ENCODE results near the gene ZNF41. TPM values are rescaled to one million over a fixed set of nuclear protein-coding genes. Genes with fewer than 3 reads are reported as not detected.

The ZNF41 gene
- total and polyA plus RNA-seq, 4 donors: 1.9 to 5.0 (median 2.5) TPM

- 99% methylated on average over 2 of the region's 2 CpGs for WGBS
- H3K9me3 ChIP-seq (ENCODE audit: control insufficient read depth in 4 of 4, low read length in 3 of 4): peaks cover 12 to 44% (median 38%) of the 10 kb centered on the region in 4 donors
Observed at GRCh38 chrX:47446971-47447370, 36.1 kb downstream of the ZNF41 start.

GRCh38 chrX:47446431-47446830 is 36.6 kb downstream of the ZNF41 start:
- no peaks in the 10 kb centered on the region for H3K27me3 ChIP-seq (ENCODE audit: control insufficient read depth in 4 of 4, insufficient read depth in 4 of 4, low read length in 3 of 4)
- 94% methylated on average over 2 of the region's 2 CpGs for WGBS
- no peak overlapping the region for H3K9ac ChIP-seq (ENCODE audit: low read depth in 1 of 2, low read length in 2 of 2)
- H3K36me3 ChIP-seq (ENCODE audit: control insufficient read depth in 4 of 4, insufficient read depth in 3 of 4, low read depth in 1 of 4, low read length in 3 of 4): peaks cover 0 to 21% (median 14%) of the 10 kb centered on the region in 4 donors
- DNase-seq (ENCODE audit: low spot score): no peak
- no peak overlapping the region for H3K27ac ChIP-seq (ENCODE audit: low read depth in 1 of 2, low read length in 2 of 2)
- no peaks in the 10 kb centered on the region for H3K4me1 ChIP-seq (ENCODE audit: control insufficient read depth in 4 of 4, insufficient read depth in 4 of 4, low read length in 3 of 4)
- H3K9me3 ChIP-seq (ENCODE audit: control insufficient read depth in 4 of 4, low read length in 3 of 4): peaks cover 12 to 44% (median 37%) of the 10 kb centered on the region in 4 donors
- peak overlapping the region in 1 of 3 donors; percentile 47 for H3K4me3 ChIP-seq (ENCODE audit: low read depth in 1 of 3, low read length in 3 of 3)
- TF ChIP-seq GABPA (IDR thresholded peaks at IDR 0.05 in 1 of 2, conservative IDR thresholded peaks at IDR 0.05 in 1 of 2): no peak
- TF ChIP-seq, protein P1, sequence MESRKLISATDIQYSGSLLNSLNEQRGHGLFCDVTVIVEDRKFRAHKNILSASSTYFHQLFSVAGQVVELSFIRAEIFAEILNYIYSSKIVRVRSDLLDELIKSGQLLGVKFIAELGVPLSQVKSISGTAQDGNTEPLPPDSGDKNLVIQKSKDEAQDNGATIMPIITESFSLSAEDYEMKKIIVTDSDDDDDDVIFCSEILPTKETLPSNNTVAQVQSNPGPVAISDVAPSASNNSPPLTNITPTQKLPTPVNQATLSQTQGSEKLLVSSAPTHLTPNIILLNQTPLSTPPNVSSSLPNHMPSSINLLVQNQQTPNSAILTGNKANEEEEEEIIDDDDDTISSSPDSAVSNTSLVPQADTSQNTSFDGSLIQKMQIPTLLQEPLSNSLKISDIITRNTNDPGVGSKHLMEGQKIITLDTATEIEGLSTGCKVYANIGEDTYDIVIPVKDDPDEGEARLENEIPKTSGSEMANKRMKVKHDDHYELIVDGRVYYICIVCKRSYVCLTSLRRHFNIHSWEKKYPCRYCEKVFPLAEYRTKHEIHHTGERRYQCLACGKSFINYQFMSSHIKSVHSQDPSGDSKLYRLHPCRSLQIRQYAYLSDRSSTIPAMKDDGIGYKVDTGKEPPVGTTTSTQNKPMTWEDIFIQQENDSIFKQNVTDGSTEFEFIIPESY (IDR thresholded peaks at IDR 0.05): no peak
- TF ChIP-seq HNF4G (IDR thresholded peaks at IDR 0.05): no peak
- TF ChIP-seq TAF1 (conservative IDR thresholded peaks at IDR 0.05): no peak
- TF ChIP-seq RAD21 (IDR thresholded peaks at IDR 0.05): no peak
- TF ChIP-seq ATF3 (IDR thresholded peaks at IDR 0.05): no peak
- no peak for TF ChIP-seq HNF4A (conservative IDR thresholded peaks at IDR 0.05)
- no peak for TF ChIP-seq FOXA2 (IDR thresholded peaks at IDR 0.05)
- TF ChIP-seq YY1 (IDR thresholded peaks at IDR 0.05): no peak
- TF ChIP-seq RXRA (IDR thresholded peaks at IDR 0.05): no peak
- TF ChIP-seq CTCF (IDR thresholded peaks at IDR 0.05; ENCODE audit: low read depth, low read length, missing input control): no peak
- TF ChIP-seq JUND (IDR thresholded peaks at IDR 0.05): no peak
- no peak for TF ChIP-seq SP1 (IDR thresholded peaks at IDR 0.05)
- TF ChIP-seq, protein P2, sequence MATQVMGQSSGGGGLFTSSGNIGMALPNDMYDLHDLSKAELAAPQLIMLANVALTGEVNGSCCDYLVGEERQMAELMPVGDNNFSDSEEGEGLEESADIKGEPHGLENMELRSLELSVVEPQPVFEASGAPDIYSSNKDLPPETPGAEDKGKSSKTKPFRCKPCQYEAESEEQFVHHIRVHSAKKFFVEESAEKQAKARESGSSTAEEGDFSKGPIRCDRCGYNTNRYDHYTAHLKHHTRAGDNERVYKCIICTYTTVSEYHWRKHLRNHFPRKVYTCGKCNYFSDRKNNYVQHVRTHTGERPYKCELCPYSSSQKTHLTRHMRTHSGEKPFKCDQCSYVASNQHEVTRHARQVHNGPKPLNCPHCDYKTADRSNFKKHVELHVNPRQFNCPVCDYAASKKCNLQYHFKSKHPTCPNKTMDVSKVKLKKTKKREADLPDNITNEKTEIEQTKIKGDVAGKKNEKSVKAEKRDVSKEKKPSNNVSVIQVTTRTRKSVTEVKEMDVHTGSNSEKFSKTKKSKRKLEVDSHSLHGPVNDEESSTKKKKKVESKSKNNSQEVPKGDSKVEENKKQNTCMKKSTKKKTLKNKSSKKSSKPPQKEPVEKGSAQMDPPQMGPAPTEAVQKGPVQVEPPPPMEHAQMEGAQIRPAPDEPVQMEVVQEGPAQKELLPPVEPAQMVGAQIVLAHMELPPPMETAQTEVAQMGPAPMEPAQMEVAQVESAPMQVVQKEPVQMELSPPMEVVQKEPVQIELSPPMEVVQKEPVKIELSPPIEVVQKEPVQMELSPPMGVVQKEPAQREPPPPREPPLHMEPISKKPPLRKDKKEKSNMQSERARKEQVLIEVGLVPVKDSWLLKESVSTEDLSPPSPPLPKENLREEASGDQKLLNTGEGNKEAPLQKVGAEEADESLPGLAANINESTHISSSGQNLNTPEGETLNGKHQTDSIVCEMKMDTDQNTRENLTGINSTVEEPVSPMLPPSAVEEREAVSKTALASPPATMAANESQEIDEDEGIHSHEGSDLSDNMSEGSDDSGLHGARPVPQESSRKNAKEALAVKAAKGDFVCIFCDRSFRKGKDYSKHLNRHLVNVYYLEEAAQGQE (IDR thresholded peaks at IDR 0.05): no peak
- no peak for TF ChIP-seq FOXA1 (IDR thresholded peaks at IDR 0.05)
- TF ChIP-seq EGR1 (IDR thresholded peaks at IDR 0.05; ENCODE audit: low read depth in 2 of 2): no peak

More at GRCh38 chrX:47446971-47447370, 36.1 kb downstream of the ZNF41 start:
- H3K36me3 ChIP-seq (ENCODE audit: control insufficient read depth in 4 of 4, insufficient read depth in 3 of 4, low read depth in 1 of 4, low read length in 3 of 4): peaks cover 1 to 21% (median 14%) of the 10 kb centered on the region in 4 donors
- no peaks in the 10 kb centered on the region for H3K27me3 ChIP-seq (ENCODE audit: control insufficient read depth in 4 of 4, insufficient read depth in 4 of 4, low read length in 3 of 4)
- no peaks in the 10 kb centered on the region for H3K4me1 ChIP-seq (ENCODE audit: control insufficient read depth in 4 of 4, insufficient read depth in 4 of 4, low read length in 3 of 4)
- DNase-seq (ENCODE audit: low spot score): no peak
- H3K9ac ChIP-seq (ENCODE audit: low read depth in 1 of 2, low read length in 2 of 2): no peak overlapping the region
- no peak overlapping the region for H3K27ac ChIP-seq (ENCODE audit: low read depth in 1 of 2, low read length in 2 of 2)
- TF ChIP-seq CTCF (IDR thresholded peaks at IDR 0.05; ENCODE audit: low read depth, low read length, missing input control): no peak
- no peak for TF ChIP-seq TAF1 (conservative IDR thresholded peaks at IDR 0.05)
- TF ChIP-seq EGR1 (IDR thresholded peaks at IDR 0.05; ENCODE audit: low read depth in 2 of 2): no peak
- TF ChIP-seq HNF4G (IDR thresholded peaks at IDR 0.05): no peak
- no peak for TF ChIP-seq JUND (IDR thresholded peaks at IDR 0.05)
- no peak for TF ChIP-seq FOXA1 (IDR thresholded peaks at IDR 0.05)
- TF ChIP-seq YY1 (IDR thresholded peaks at IDR 0.05): no peak
- peak overlapping the region in 1 of 3 donors; percentile 12 for H3K4me3 ChIP-seq (ENCODE audit: low read depth in 1 of 3, low read length in 3 of 3)
